Measurements from ENCODE around the gene SOX1. TPM values are rescaled to one million over a fixed set of nuclear protein-coding genes. Genes with fewer than 3 reads are reported as not detected.

The SOX1 gene
- total RNA-seq, 1 donor from 2014 or later, result 3.3 TPM

GRCh38 chr13:112113348-112113747 lies 46.4 kb downstream of the SOX1 start:
- Histone ChIP-seq H3K9me3 (ENCODE audit: low read depth) (no peaks in the 10 kb centered on the region), H3K36me3 (no peaks in the 10 kb centered on the region), H3K27me3 (peaks cover 20% of the 10 kb centered on the region), H3F3A (ENCODE audit: low read depth) (no peaks in the 10 kb centered on the region), H3K27ac (no peak overlapping the region), H3K4me2 (no peak overlapping the region), H3K4me1 (peaks cover 10% of the 10 kb centered on the region), H2AFZ (replicated peaks) (no peak overlapping the region), H3K9ac (no peak overlapping the region), H3K79me2 (ENCODE audit: low read depth) (no peaks in the 10 kb centered on the region), H3K4me3 (no peak overlapping the region), H4K20me1 (ENCODE audit: low read depth) (no peaks in the 10 kb centered on the region)
- Mint-ChIP-seq H3K9me3 (no peaks in the 10 kb centered on the region), H3K27ac (peak overlapping the region; percentile 50), H3K4me3 (no peak overlapping the region), H3K4me1 (peaks cover 55% of the 10 kb centered on the region), H3K36me3 (peaks cover 3% of the 10 kb centered on the region), H3K27me3 (ENCODE audit: insufficient read depth, low read depth) (peaks cover 5% of the 10 kb centered on the region)
- no peak for DNase-seq (ENCODE audit: low spot score)
- TF ChIP-seq CTCF (IDR thresholded peaks at IDR 0.05) (no peak), EZH2 (IDR thresholded peaks at IDR 0.05) (no peak), EZH2phosphoT487 (IDR thresholded peaks at IDR 0.05) (no peak)

GRCh38 chr13:112113851-112114250 lies 46.9 kb downstream of the SOX1 start:
- peak overlapping the region; percentile 50 for H3K27ac Mint-ChIP-seq
- no peaks in the 10 kb centered on the region for H3K9me3 ChIP-seq (ENCODE audit: low read depth)
- H3K36me3 Mint-ChIP-seq, result no peaks in the 10 kb centered on the region

GRCh38 chr13:112114391-112114790 lies 47.4 kb downstream of the SOX1 start:
- no peaks in the 10 kb centered on the region for H4K20me1 ChIP-seq (ENCODE audit: low read depth)
- peak overlapping the region; percentile 86 for H3K27ac Mint-ChIP-seq
- H2AFZ ChIP-seq (replicated peaks), result no peak overlapping the region
- H3K4me2 ChIP-seq, result no peak overlapping the region
- H3K4me3 ChIP-seq, result no peak overlapping the region
- no peak for DNase-seq (ENCODE audit: low spot score)
- peaks cover 8% of the 10 kb centered on the region for H3K4me1 ChIP-seq
- H3K4me1 Mint-ChIP-seq, result peaks cover 55% of the 10 kb centered on the region
- no peaks in the 10 kb centered on the region for H3K36me3 Mint-ChIP-seq
- peaks cover 8% of the 10 kb centered on the region for H3K27me3 Mint-ChIP-seq (ENCODE audit: insufficient read depth, low read depth)
- no peak overlapping the region for H3K9ac ChIP-seq
- no peaks in the 10 kb centered on the region for H3F3A ChIP-seq (ENCODE audit: low read depth)
- H3K9me3 Mint-ChIP-seq, result no peaks in the 10 kb centered on the region
- no peaks in the 10 kb centered on the region for H3K36me3 ChIP-seq
- H3K27me3 ChIP-seq, result peaks cover 10% of the 10 kb centered on the region
- TF ChIP-seq EZH2 (IDR thresholded peaks at IDR 0.05), result no peak
- no peak for TF ChIP-seq CTCF (IDR thresholded peaks at IDR 0.05)
- no peak for TF ChIP-seq EZH2phosphoT487 (IDR thresholded peaks at IDR 0.05)
- no peak overlapping the region for H3K27ac ChIP-seq
- H3K9me3 ChIP-seq (ENCODE audit: low read depth), result no peaks in the 10 kb centered on the region
- H3K79me2 ChIP-seq (ENCODE audit: low read depth), result no peaks in the 10 kb centered on the region
- H3K4me3 Mint-ChIP-seq, result no peak overlapping the region

More at GRCh38 chr13:112113851-112114250, 46.9 kb downstream of the SOX1 start:
- no peak for TF ChIP-seq EZH2 (IDR thresholded peaks at IDR 0.05)
- no peak for TF ChIP-seq EZH2phosphoT487 (IDR thresholded peaks at IDR 0.05)
- no peak for TF ChIP-seq CTCF (IDR thresholded peaks at IDR 0.05)
- Histone ChIP-seq H3K4me2 (no peak overlapping the region), H3K27ac (no peak overlapping the region), H3K9ac (no peak overlapping the region), H3K79me2 (ENCODE audit: low read depth) (no peaks in the 10 kb centered on the region), H3F3A (ENCODE audit: low read depth) (no peaks in the 10 kb centered on the region), H3K4me3 (no peak overlapping the region), H4K20me1 (ENCODE audit: low read depth) (no peaks in the 10 kb centered on the region), H2AFZ (replicated peaks) (no peak overlapping the region), H3K27me3 (peaks cover 15% of the 10 kb centered on the region), H3K4me1 (peaks cover 10% of the 10 kb centered on the region), H3K36me3 (no peaks in the 10 kb centered on the region)
- Mint-ChIP-seq H3K4me1 (peaks cover 50% of the 10 kb centered on the region), H3K9me3 (no peaks in the 10 kb centered on the region), H3K27me3 (ENCODE audit: insufficient read depth, low read depth) (peaks cover 5% of the 10 kb centered on the region), H3K4me3 (no peak overlapping the region)
- DNase-seq (ENCODE audit: low spot score), result no peak
